AG04450 (cell line): ENCODE data around the gene RAC3. TPM values are rescaled to one million over a fixed set of nuclear protein-coding genes. Genes with fewer than 3 reads are reported as not detected.

Source experiments
- CTCF ChIA-PET: fragments of 300-600, 350-600 bp; formaldehyde crosslinking; extraction: SDS; loops from one replicate; lab custom pipeline; 2022; ENCODE audit warnings: antibody characterized with exemption, inconsistent platforms; lab: Charles Lee
- POLR2A ChIA-PET: fragments of 350-600 bp; formaldehyde crosslinking; extraction: SDS; loops from one replicate; lab custom pipeline; 2021; ENCODE audit warnings: antibody characterized with exemption, inconsistent platforms; lab: Yijun Ruan, JAX
- DNase-seq: peaks from one replicate; pipeline ENCODE4 v3.0.0-alpha.2; 2011; ENCODE audit warnings: low read depth, low spot score
- H3K27ac ChIP-seq: one replicate; pipeline ENCODE4 v1.5.1; 2012; ENCODE audit warnings: low read depth, low read length, control low read depth
- H3K27me3 ChIP-seq: one replicate; pipeline ENCODE4 v1.6.0; 2012; ENCODE audit warnings: low read length; ENCODE audit not compliant: control insufficient read depth, insufficient read depth
- H3K4me3 ChIP-seq: 2 replicates; pipeline ENCODE4 v1.5.1; 2011; ENCODE audit warnings: mild to moderate bottlenecking, low read depth, low read length, control low read depth
- H3K9me3 ChIP-seq: 2 replicates; pipeline ENCODE4 v1.5.1; 2012; ENCODE audit warnings: low read length; ENCODE audit not compliant: control insufficient read depth, insufficient read depth
- polyA plus RNA-seq: library from polyadenylated mRNA; depleted of rRNA; stranded (reverse); fragments of >200 nt; gene quantifications from 2 replicates; pipeline ENCODE4 v1.2.3, GENCODE V29; 2011
- TF ChIP-seq, protein P1 (sequence below): IDR thresholded peaks from 2 replicates; pipeline ENCODE4 v1.5.1; 2011; ENCODE audit warnings: low read depth, low read length, control low read depth, inconsistent platforms

Gene RAC3
- polyA plus RNA-seq, 1 experiment = 12.9 TPM

DNA sequence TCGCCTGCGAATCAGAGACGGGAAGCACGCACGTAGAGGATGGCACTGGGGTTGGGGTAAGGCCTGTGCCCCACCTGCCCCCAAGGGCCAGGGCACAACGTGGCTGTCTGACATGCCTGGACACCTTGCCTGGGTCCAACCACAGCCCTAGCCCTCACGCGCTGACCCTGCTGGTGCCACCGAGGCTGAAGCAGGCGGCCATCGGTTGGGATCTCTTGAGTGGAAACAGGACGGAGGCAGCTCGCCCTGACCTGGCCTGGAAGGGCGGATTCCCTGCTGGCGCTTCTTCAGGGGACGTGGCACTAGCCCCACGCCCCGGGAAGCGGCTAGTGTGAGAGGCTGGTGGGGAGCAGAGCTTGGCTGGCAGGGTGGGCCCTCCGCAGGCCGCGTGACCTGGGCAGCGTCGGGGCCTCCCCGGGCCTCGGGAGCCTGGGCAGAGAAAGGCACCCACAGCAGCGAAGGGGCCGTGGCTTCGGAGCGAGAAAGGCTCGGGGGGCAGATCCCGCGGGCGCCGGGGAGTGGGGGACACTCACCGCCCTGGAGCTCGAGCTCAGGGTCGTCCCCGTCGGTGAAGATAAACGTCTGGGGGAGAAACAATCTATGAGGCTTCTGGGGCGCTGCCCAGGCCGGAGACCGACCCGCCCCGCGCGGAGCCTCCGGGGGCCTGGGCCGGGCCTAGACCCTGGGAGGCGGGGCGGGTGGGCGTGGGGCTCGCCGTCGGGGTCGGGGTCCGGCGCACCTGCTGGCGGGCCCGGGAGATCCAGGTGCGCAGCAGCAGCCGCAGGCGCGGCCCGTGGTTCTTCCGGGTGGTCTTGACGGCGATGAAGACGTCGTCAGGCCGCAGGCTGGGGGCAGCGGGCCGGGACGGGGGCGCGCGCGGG lies 19.5 kb downstream of the RAC3 start:
- TF ChIP-seq, protein P1, sequence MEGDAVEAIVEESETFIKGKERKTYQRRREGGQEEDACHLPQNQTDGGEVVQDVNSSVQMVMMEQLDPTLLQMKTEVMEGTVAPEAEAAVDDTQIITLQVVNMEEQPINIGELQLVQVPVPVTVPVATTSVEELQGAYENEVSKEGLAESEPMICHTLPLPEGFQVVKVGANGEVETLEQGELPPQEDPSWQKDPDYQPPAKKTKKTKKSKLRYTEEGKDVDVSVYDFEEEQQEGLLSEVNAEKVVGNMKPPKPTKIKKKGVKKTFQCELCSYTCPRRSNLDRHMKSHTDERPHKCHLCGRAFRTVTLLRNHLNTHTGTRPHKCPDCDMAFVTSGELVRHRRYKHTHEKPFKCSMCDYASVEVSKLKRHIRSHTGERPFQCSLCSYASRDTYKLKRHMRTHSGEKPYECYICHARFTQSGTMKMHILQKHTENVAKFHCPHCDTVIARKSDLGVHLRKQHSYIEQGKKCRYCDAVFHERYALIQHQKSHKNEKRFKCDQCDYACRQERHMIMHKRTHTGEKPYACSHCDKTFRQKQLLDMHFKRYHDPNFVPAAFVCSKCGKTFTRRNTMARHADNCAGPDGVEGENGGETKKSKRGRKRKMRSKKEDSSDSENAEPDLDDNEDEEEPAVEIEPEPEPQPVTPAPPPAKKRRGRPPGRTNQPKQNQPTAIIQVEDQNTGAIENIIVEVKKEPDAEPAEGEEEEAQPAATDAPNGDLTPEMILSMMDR = no peak
- CTCF ChIA-PET = interaction anchor here (1.6 kb wide), 1 partner anchor 13 kb away, joined by 4 read pairs; the partner anchor contains the start of gene DCXR
- H3K27ac ChIP-seq = no peak overlapping the region
- POLR2A ChIA-PET = interaction anchor here (0.5 to 2.2 kb wide), 3 partner anchors 13 to 48 kb away, joined by 4 to 8 read pairs (median 5); partner anchors contain the start of gene DCXR
- no peaks in the 10 kb centered on the region for H3K27me3 ChIP-seq
- H3K9me3 ChIP-seq = peaks cover 4% of the 10 kb centered on the region; the same call in 1 of the 2 replicates
- H3K4me3 ChIP-seq = peak overlapping the region; percentile 85
- DNase-seq = no peak

DNA sequence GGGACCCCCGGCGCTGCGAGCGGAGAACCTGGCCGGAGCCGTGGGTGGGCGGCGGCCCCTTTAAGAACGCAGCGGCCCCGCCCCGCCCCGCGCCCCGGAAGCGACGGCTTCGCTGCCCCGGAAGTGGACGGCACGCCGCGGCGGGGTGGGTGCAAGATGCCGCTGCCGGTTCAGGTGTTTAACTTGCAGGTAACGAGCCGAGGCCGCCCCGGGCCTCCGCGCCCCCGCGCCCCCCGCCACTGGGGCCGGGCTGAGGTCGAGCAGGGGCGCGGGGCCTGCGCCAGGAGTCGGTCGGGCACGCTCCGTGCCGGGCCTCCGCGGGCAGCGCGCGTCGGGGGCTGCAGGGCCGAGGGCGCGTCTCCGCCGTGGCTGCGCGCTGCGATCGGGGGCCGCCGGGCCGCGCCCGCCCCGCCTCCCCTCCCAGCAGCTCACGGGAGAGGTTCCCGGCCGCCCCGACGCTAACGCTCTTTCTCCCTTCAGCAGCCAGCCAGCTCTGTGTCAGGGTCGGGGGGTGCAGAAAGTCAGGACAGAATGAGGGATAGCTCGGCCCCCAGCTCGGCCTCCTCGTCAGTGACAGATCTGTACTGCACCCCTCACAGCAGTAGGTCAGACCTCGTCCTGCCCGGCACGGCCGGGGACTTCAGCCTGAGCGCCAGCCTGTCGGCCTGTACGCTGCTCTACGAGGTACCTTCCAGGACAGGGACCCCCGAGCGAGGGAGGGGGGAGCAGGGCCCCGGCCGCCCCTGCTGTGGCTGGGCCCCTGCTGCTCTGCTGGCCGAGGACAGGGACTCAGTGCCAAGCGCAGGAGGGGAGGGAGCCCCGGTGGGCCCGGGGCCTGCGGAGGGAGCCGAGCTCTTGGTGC lies 20.5 kb downstream of the RAC3 start, which contains the start of the genes GPS1 and RFNG:
GPS1 (plus strand) TSS at position 123 of the 862 bp plus-strand sequence; CDS start at position 157, 34 bp downstream.
RFNG (minus strand) TSS at position 36 of the 862 bp plus-strand sequence. CDS start 45 bp downstream, outside the sequence.
- ChIA-PET POLR2A (interaction anchor here (0.6 to 2.2 kb wide), 3 partner anchors 14 to 47 kb away, joined by 3 to 8 read pairs (median 4); partner anchors contain the start of gene DCXR), CTCF (no interaction called here)
- Histone ChIP-seq H3K27ac (no peak within 1 kb of the TSS), H3K9me3 (peaks cover 4% of the 10 kb centered on the region; the same call in 1 of the 2 replicates), H3K27me3 (no peaks in the 10 kb centered on the region), H3K4me3 (peak within 1 kb of the TSS; percentile 85)
- TF ChIP-seq, protein P1 = no peak
- no peak for DNase-seq

DNA sequence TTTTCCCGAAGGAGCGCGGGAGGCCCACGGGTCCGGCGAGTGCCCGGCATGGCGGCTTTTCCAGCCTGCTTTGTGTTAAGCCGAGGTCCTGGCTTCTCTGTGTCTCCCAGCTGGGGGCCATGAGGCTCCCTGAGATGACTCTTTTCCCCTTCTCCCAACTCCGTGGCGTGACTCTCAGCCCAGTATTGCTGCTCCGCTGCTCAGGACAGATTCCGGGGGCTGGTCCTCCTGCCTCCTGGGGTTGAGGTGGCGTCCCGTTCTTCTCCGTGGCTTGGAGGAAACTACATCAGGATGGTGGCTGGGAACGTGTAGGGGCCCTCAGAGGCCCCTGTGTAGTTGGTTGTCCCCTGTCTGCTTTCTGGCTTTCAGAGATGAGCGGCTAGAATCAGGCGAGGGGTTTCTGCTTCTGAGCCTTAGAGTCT lies 21.2 kb downstream of the RAC3 start:
- Histone ChIP-seq H3K27ac (no peak overlapping the region), H3K4me3 (peak overlapping the region; percentile 85), H3K9me3 (peaks cover 4% of the 10 kb centered on the region; the same call in 1 of the 2 replicates), H3K27me3 (no peaks in the 10 kb centered on the region)
- POLR2A ChIA-PET = interaction anchor here (0.6 to 2.2 kb wide), 3 partner anchors 15 to 46 kb away, joined by 3 to 8 read pairs (median 4); partner anchors contain the start of gene DCXR
- no peak for DNase-seq
- TF ChIP-seq, protein P1 = no peak
- CTCF ChIA-PET = no interaction called here

DNA sequence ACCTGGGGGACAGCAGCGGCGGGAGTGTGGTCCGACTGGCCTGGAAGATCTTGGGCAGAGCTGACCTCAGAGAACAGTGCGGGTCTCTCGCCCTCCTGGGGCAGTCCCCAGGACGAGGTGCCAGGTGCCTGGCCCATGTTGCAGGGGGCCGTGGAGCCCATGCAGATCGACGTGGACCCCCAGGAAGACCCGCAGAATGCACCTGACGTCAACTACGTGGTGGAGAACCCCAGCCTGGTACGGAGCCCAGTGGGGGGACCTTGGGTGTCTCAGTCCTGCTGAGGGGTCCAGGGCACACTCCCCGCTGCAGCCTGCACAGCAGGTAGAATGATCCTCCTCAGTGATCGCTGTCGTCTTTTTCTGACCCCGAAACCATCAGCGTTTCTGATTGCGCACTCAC lies 21.7 kb downstream of the RAC3 start:
- POLR2A ChIA-PET = no interaction called here
- CTCF ChIA-PET = no interaction called here
- H3K9me3 ChIP-seq = peaks cover 4% of the 10 kb centered on the region; the same call in 1 of the 2 replicates

More for the DNA sequence above, 21.7 kb downstream of the RAC3 start:
- TF ChIP-seq, protein P1 = no peak
- no peak for DNase-seq
- Histone ChIP-seq H3K27ac (no peak overlapping the region), H3K27me3 (no peaks in the 10 kb centered on the region), H3K4me3 (peak overlapping the region; percentile 85)
